HG02623 (cell line): ENCODE results near the gene AFTPH.

Experiments
- ATAC-seq: cut with Tn5 transposase; IDR thresholded peaks from one replicate; pipeline ENCODE4 v1.9.1; 2021; ENCODE audit warnings: moderate library complexity; ENCODE audit not compliant: unreplicated experiment

Gene AFTPH

GRCh38 chr2:64627860-64628841, 104.0 kb downstream of the AFTPH start:
- no peak for ATAC-seq

- ATAC-seq: no peak
These were observed 105.2 kb downstream of the AFTPH start for GRCh38 chr2:64629329-64629781.

- no peak for ATAC-seq
These were observed 105.7 kb downstream of the AFTPH start for GRCh38 chr2:64629875-64630274.

GRCh38 chr2:64630752-64631151, 106.6 kb downstream of the AFTPH start:
- ATAC-seq: no peak

GRCh38 chr2:64631771-64632170, 107.6 kb downstream of the AFTPH start:
- ATAC-seq: no peak

- ATAC-seq: no peak
These were observed 109.0 kb downstream of the AFTPH start for GRCh38 chr2:64632835-64633819.

- ATAC-seq: no peak
These were observed 110.5 kb downstream of the AFTPH start for GRCh38 chr2:64634345-64635267.

- no peak for ATAC-seq
These were observed 112.1 kb downstream of the AFTPH start for GRCh38 chr2:64635976-64636911.

- peak; percentile 51 for ATAC-seq
These were observed 113.0 kb downstream of the AFTPH start for GRCh38 chr2:64637000-64637635.

- ATAC-seq: no peak
These were observed 113.8 kb downstream of the AFTPH start for GRCh38 chr2:64637931-64638330.

- ATAC-seq: no peak
These were observed 114.5 kb downstream of the AFTPH start for GRCh38 chr2:64638502-64639120.

GRCh38 chr2:64639691-64640090, 115.6 kb downstream of the AFTPH start:
- no peak for ATAC-seq

- ATAC-seq: no peak
These were observed 116.3 kb downstream of the AFTPH start for GRCh38 chr2:64640153-64641044.

- no peak for ATAC-seq
These were observed 117.5 kb downstream of the AFTPH start for GRCh38 chr2:64641599-64641998.
